HG03378 (cell line): ENCODE results near the gene PTCD2.
"Not testable (repeated sequence)": the region's sequence is repeated elsewhere in the genome, so short reads cannot be mapped to it uniquely, and the experiment has no call there.

Source experiments
- ATAC-seq: cut with Tn5 transposase; IDR thresholded peaks from one replicate; pipeline ENCODE4 v1.9.1; 2021; ENCODE audit warnings: mild to moderate bottlenecking, moderate library complexity; ENCODE audit not compliant: unreplicated experiment

PTCD2 gene

DNA sequence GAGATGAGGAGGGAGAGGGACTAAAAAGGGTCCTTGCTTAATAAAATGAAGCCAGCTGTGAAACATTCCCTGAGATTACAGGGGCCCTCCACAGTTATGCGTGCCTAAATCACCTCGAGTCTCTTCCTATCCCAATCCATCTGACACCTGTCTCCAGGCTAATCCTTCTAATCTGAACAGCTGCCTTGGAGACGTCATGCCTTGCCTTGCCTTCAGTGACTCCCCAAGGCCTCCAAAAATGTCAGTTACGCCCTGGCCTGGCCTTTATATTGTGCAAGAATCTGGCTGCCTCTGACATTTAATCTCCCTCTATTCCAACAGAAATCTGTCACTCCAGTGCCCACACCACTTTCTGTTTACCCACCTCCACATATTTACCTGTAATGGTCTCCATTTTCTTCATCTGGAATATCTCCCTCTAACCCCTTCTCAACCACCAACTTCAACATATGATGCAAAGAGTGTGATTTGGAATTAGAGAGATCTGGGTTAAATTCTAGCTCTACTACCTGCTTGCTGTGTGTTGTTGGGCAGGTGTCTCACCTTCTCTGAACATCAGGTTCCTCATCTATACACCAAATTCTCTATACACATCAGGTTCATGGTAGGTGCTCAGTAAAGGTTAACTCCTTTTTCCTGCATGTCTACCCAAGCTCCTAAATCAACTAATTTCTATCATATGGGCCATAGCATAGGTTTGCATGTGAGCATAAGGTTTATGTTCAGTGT lies 57.9 kb downstream of the PTCD2 start:
- no peak for ATAC-seq

DNA sequence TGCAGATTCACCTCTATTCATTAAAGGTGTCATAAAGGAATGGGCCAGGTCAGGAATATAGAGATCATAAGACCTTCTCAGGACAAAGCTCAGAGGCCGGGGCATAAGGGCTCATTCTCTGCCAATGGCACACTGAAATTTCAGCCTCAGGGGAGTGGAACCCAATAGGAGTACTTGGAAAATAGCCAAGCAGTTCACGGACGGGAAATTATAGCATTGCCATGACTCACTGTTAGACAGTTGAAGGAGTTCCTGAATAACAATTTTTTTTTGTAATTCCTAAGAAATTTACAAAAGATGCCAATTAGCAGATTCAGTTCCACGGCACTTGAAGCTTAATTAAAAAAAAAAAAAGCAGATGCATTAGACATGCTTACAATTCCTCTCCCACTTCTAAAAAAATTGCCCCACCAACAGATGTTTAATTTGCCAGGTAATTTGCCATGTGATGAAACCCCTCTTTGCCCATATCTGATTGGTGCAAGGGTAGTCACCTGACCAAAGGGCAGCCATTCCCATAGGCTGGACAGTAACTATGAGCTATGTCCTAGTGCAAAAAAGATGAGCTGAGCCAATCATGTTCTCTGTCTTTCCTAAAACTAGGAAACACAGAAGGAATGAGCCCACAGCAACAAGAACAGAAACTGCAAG lies 58.6 kb downstream of the PTCD2 start:
- no peak for ATAC-seq

DNA sequence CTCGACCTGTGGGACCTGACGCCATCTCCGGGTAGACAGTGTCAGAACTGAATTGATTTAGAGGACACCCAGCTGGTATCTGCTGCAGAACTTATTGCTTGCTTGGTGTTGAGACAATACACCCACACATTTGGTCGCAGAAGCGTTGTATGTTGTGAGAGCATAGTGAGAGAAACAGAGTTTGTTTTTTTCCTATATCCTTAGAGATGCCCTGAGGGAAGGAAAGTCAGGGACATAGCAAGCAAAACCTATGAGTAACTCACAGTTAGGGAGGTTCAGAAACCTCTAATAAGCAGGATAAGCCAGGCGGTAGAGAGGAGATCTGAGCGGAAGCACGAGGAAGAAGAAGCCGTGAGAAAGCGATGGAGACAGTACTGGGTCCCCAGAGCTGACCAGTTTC lies 59.8 kb downstream of the PTCD2 start:
- ATAC-seq: no peak

DNA sequence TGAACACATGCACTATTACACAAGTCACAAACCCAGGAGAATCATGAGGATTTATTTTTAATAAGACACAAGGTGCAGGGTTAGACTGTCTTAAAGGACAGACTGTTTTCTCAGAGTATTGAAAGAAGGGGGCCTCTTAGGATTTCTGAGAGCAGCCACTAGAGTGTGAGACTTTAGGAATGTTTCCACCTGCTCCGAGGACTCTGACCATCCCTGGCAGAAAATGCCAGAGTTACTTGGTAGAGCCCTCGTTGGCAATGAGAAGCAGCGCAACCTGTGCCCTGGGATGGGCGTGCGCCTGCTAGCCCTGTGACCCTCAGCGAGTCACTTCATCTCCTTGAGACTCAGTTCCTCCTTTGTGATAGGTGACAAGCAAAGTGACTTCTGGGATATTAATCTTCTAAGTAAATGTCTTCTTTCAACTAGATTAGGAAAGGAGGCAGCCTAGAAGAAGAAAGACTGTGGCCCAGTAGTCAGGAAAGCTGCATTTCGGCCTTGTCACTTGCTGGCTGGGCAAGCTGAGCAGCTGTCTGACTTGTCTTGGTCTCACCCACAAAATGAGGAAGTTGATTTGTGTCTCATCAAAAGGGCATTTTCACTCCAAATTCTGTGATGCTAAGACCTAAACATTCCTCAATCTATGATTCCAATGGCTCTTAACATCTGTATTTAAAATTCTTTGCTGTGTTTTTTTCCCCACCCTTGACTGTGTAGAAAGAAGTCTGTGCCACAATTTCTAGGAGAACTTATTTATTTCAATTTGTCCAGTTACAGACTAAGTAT lies 60.5 kb downstream of the PTCD2 start:
- no peak for ATAC-seq

DNA sequence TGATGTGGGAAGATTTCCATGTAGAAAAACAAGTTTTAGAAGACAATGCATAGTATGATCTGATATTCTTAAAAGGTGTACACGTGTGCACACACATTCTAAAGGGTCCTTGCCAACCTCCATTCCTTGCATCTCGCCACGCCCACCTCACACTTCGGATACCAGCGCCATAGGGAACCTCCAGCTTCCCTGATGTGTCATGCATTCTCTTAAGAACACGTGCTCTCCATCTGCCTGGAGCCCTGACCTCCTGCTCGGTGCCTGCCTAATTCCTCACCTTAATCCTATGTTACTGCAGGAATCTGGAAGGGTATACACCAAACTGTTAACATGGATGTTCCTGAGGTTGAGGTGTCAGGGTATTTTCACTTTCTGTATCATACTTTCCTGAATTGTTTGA lies 63.1 kb downstream of the PTCD2 start:
- ATAC-seq: no peak

DNA sequence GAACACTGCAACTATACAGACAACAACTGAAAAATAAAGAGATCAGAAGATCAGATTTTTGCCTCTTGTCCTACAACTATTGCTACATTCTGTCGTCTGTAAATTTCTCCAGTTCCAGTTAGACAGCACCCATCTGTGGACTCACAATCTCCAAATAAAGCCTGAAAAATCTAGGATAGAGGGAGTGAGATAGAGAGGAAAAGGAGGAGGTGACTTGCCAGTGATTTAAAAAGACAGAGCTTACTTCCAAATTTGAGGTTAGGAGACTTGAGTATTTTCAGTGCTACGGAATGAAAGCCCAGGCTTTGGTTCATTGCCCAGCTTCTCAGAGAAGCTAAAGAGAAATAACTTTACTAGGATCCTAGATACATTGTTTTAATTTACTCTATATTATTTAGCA lies 63.6 kb downstream of the PTCD2 start:
- ATAC-seq: no peak

DNA sequence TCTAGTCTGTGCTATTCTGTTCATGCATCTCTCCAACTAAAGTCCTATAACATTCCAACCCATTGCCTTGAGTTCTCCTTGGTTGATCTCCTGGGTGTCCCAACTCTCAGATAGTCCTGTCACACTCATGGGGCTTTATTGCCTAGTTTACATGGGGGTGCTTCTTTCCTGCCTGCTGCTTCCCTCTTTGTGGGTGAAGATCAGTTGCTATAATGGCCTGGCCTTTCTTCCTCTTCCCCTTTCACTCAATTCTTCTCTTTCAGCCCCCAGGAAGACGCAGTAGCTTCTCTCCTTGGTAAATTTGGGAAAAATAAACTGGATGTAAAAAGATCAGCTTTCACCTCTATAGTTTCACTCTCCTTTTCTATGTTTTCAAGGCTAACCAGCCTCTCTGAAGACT lies 66.5 kb downstream of the PTCD2 start:
- no peak for ATAC-seq

DNA sequence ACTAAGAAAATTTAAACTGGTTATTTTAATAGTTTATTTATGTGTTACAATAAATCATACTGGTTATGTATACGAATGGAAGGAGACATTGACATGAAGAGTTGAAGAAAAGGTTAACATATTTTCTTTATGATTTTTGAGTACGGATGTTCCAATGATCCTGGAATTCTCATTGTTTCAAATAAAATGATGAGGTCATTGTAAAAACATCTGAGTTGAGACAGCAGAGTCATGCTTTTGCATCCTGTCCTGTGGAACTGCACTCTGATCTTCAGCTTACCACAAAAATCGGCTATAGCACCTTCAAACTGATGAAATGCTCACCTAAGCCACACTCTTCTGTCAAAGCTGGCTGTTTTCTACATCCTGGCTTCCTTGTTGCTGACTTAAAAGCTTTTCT lies 67.8 kb downstream of the PTCD2 start:
- no peak for ATAC-seq

DNA sequence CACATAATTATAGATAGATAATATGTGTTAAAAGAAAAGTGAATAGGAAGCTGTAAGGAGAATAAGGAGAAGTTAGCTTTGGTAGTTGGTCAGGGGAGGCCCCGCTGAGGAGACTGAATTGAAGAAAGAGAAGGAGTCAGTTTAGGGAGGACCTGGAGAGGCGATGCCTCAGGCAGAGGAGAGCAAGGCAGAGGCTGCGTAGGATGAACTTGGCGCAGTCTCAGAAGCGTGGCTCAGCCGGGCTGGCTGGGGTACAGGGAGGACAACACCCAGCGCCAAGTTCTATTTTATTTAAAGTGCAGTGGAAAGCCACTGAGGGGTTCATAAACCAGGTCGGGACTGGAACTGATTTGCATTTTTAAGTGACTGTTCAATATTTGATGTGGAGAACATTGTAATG lies 68.5 kb downstream of the PTCD2 start:
- no peak for ATAC-seq

DNA sequence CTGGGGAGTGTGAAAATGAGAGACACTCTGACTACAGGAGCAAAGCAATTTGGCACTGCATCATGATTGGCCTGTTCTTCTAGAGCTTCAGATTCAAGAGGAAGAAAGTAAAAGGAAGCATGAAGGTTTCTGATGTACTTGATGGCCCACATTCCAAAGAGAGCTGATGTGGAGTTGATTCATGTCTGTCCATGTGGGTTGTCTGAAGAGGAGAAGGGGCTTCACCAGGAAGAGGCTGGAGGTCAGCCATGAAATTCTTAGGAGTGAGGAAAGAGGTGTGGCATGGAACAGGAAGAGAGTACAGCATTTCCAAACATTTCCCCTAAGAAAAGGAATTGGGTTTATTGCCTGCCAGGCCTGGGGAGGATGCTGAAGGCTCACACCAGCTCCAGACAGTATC lies 70.7 kb downstream of the PTCD2 start:
- no peak for ATAC-seq

DNA sequence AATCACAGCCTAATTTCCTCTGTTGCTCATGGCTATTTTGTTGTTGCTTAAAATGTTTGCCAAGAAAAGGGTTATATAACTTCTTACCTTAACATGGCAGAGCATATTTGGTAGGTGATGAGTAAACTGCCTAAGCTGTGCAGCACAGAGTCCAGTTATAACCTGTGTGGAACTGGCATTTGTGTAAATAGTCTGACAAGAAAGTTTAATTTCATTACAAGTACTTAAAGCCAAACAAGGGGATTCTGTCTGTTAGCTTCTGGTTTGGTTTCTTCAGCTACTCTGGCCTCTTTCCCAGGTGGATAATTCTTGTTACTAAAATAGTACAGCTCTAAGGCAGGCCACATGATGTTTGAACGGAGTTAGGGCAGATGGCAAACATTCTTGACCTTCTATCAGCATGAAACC lies 72.2 kb downstream of the PTCD2 start:
- no peak for ATAC-seq

DNA sequence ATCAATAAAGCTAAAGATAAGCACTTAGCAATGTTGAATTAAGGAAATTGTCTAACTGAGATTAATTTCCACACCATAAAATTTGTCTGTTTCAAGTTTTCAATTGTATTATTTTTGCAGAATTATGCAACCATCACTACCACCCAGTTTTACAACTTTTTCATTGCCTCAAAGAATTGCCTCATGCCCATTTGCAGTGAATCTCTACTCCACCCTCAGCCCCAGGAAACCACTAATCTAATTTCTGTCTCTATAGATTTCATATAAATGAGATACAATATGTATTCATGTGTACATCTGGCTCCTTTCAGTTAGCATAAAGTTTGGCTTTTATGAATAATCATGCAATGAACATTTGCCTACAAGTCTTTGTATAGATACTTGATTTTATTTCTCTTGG lies 72.9 kb downstream of the PTCD2 start:
- ATAC-seq: no peak

DNA sequence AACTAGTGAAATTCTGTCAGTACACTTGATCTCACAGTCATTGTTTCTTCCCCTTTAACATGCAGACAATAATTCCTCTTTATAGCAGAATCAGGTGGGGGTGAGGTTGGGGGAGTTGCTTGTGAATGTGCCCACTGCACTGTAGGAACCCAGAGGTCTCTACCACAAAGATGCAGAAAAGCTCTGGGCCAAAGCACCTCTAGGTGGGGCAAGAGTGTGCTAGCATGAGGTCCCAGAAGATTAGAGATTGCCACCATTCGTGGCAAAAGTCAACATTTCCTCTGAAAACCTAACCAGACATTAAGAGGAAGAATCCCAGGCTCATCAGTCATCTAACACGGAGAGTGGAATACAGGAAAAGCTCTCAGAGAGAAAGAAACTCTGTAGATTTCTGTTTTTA lies 74.5 kb downstream of the PTCD2 start:
- ATAC-seq: no peak

DNA sequence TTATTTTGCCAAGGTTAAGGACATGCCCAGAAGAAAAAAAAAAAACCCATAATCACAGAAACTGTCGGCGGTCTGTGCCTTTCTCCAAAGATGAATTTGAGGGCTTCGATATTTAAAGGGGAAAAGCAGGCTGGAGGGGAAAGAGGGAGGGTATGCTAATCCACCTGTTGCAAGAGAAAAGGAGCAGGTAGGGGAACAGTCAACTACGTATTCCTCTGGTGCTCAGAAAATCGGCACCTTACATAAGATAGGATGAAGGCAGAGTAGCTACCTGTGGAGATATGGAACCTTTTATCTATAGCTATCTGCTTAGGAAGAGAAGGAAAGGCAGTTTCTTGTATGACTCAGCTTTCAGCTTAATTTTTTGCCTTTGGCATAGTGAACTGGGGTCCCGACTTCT lies 77.7 kb downstream of the PTCD2 start:
- no peak for ATAC-seq

DNA sequence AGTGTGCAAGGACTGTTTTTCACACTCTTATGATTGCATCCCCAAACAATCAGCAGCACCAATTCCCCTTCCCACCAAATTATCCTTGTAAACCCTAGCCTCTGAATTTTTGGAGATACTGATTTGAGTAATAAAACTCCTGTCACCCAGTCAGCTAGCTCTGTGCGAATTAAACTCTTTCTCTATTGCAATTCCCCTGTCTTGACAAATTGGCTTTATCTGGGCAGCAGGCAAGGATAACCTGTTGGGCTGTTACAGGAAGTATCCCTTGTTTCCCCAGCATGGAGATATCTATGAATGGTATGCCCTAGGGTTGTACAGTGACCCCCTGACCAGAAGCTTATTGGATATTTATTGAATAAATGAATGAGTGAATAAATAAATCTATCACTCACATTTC lies 80.8 kb downstream of the PTCD2 start:
- ATAC-seq: no peak

DNA sequence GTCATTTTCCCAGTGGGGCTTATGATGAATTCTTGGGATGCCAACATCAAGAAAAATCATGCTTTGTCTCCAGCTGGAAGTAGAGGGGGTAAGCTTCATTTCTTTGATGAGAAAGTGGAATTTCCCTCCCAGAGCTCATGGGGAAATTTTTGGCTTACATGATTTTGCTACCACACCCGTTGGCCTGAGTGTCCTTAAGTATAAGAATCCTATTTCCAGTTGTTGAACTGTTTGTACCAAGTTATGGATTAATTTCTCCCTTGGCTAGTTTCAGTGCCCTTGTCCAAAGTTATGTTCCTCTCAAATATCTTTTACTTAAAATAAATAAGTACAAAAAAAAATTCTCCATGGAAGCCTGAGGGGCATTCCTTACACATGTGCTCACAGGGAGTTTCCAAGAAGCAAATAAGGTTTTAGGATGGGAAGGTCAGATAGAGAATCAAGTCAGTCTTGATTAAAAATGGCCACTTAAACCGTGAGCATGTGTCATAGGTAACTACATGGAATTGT lies 82.3 kb downstream of the PTCD2 start:
- ATAC-seq: no peak

DNA sequence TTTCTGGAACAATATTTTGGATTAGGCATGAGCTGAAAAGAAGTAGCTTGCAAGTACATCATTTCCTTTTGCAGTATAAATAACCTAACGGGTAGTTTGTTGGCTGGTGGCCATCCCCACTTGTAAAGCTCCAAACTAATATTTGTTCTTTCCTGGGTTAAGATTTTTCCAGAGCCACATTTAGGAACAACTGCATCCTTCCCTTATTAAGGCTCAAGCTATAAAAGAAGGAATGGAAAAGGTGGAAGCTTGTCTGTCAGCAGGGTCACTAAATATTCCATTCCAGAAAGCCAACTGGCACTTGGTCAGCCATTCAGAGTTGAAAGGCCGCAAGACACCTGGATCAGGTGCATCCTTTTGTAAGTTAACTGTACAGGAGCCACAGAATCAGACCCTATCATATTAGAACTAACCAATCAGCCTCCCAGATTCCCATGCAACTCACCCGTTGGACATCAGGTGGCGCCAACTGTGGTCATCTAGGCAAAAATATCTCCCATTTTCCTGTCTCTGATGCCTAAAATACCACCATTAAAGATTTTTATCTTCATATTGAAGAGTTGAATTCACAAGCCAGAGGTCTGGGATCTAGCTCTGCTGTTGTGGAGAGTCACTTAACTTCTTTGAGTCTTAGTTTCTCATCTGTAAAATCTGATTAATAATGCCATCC lies 82.9 kb downstream of the PTCD2 start:
- no peak for ATAC-seq

DNA sequence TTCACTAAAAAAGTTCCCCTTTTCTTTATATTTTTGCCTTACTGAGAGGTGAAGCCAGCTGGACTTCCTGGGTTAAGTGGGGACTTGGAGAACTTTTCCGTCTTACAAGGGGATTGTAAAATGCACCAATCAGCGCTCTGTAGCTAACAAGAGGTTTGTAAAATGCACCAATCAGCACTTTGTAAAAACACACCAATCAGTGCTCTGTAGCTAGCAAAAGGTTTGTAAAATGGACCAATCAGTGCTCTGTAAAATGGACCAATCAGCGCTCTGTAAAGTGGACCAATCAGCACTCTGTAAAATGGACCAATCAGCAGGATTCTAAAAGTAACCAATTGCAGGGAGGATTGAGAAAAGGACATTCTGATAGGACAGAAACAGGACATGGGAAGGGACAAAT lies 84.6 kb downstream of the PTCD2 start:
- ATAC-seq: not testable (repeated sequence)

DNA sequence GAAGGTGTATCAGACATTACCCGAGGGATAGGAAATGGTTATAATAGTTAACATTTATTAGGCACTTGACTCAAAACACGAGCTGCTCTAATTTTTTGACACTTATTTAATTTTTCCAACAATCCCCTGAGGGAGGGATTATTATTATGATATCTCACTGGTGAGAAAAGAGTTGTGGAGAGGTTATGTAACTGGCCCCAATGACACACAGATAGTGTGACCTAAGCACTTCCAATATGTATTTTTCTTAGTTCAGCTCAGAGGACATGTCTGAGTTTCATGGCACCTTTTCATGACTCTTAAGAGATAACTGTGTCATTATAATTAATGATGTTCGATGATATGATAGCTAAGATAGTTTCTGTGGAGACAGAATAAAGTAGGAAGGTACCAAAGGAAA lies 86.9 kb downstream of the PTCD2 start:
- ATAC-seq: no peak

DNA sequence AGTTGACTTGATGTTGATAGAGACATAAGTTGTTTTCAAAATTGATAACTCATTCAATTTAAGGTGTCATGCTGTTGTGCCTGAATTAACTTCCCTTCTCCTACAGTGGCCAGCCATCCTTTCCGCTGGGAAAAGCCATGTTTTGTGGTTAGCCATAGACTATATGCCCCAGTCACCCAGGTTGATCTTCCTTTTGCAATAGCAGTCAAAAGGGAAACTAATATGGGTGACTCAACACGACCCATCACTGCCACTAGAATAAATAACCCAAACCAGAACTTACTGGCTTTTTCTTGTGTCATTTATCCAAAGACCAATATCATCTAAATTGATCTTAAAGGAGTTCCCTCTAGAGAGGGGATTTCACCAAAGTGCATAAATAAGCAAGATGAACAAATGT lies 87.4 kb downstream of the PTCD2 start:
- ATAC-seq: no peak

DNA sequence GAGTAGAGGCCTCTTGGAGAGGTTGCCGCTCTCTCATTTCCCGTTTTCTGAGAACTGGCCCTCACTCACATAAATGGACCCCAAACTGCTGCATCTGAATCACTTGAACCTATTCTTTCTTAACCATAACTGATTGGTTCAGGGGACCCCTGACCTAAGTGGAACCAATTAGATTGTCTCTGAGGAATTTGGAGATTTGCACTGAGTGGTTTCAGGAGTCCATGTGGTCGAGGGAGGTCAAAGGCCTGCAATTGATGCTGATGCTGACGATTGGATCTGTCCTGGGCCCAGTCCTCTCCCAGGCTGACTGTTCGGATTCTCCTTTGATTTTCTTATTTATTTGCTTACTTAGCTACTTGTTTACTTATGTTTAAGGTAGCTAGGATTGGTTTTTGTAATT lies 88.0 kb downstream of the PTCD2 start:
- ATAC-seq: no peak
